GM23338 (cell line): ENCODE measurements around the gene KDM6B. TPM values are rescaled to one million over a fixed set of nuclear protein-coding genes. Genes with fewer than 3 reads are reported as not detected.

Experiments used
- ATAC-seq: fragments of 200-7000 bp; cut with Tn5 transposase; 3 replicates; pipeline ENCODE4 v1.9.1; 2020
- DNase-seq: peaks from one replicate; pipeline ENCODE4 v3.0.0-alpha.2; 2015; ENCODE audit warnings: low spot score
- H2AFZ ChIP-seq: fragments of 200-600 bp; sonication (generic); 2 replicates; pipeline ENCODE4 v1.8.0; 2016; ENCODE audit warnings: antibody characterized with exemption, mild to moderate bottlenecking, moderate library complexity
- H3F3A ChIP-seq: fragments of 200-600 bp; sonication (generic); replicated peaks from 2 replicates; pipeline ENCODE4 v1.8.0; 2017; ENCODE audit warnings: antibody characterized with exemption, mixed run types, low read depth
- H3K27ac ChIP-seq: fragments of 200-600 bp; sonication (generic); 2 replicates; pipeline ENCODE4 v1.6.1; 2016; ENCODE audit warnings: low read depth
- H3K27me3 ChIP-seq: fragments of 200-600 bp; sonication (generic); 2 replicates; pipeline ENCODE4 v1.8.0; 2016; ENCODE audit warnings: mild to moderate bottlenecking, mixed run types, moderate library complexity; ENCODE audit not compliant: insufficient read depth
- H3K36me3 ChIP-seq: fragments of 200-600 bp; sonication (generic); 2 replicates; pipeline ENCODE4 v1.8.0; 2016; ENCODE audit warnings: mild to moderate bottlenecking; ENCODE audit not compliant: insufficient read depth
- H3K4me1 ChIP-seq: fragments of 200-600 bp; sonication (generic); 2 replicates; pipeline ENCODE4 v1.8.0; 2016; ENCODE audit warnings: mild to moderate bottlenecking, moderate library complexity; ENCODE audit not compliant: insufficient read depth
- H3K4me2 ChIP-seq: fragments of 200-600 bp; sonication (generic); 2 replicates; pipeline ENCODE4 v1.7.1; 2017; ENCODE audit warnings: mixed run types
- H3K4me3 ChIP-seq: fragments of 200-600 bp; sonication (generic); 2 replicates; pipeline ENCODE4 v1.6.1; 2016; ENCODE audit warnings: mixed run types
- H3K79me2 ChIP-seq: fragments of 200-600 bp; sonication (generic); replicated peaks from 2 replicates; pipeline ENCODE4 v1.8.0; 2017; ENCODE audit warnings: mild to moderate bottlenecking; ENCODE audit not compliant: insufficient read depth
- H3K9me2 ChIP-seq: fragments of 200-600 bp; sonication (generic); 2 replicates; pipeline ENCODE4 v1.8.0; 2017; ENCODE audit not compliant: insufficient read depth
- H4K20me1 ChIP-seq: fragments of 200-600 bp; sonication (generic); replicated peaks from 2 replicates; pipeline ENCODE4 v1.8.0; 2017; ENCODE audit warnings: mild to moderate bottlenecking; ENCODE audit not compliant: insufficient read depth
- H3K27ac Mint-ChIP-seq: 2 replicates; pipeline ENCODE4 v1.8.0; 2020; ENCODE audit warnings: inconsistent platforms, mild to moderate bottlenecking, moderate library complexity, mixed read lengths
- H3K27me3 Mint-ChIP-seq: 3 replicates; pipeline ENCODE4 v1.8.0; 2022; ENCODE audit warnings: low read depth, mild to moderate bottlenecking, moderate library complexity, mixed read lengths, inconsistent platforms; ENCODE audit not compliant: insufficient read depth, poor library complexity
- H3K36me3 Mint-ChIP-seq: 3 replicates; pipeline ENCODE4 v1.8.0; 2021; ENCODE audit warnings: low read depth, mild to moderate bottlenecking, inconsistent platforms, moderate library complexity, mixed read lengths
- H3K4me1 Mint-ChIP-seq: 3 replicates; pipeline ENCODE4 v1.8.0; 2020; ENCODE audit warnings: mild to moderate bottlenecking, inconsistent platforms, mixed read lengths
- H3K4me3 Mint-ChIP-seq: 3 replicates; pipeline ENCODE4 v1.8.0; 2021; ENCODE audit warnings: moderate library complexity, mild to moderate bottlenecking, inconsistent platforms, mixed read lengths
- H3K9me3 Mint-ChIP-seq: 3 replicates; pipeline ENCODE4 v1.8.0; 2020; ENCODE audit warnings: moderate library complexity, mild to moderate bottlenecking, inconsistent platforms, mixed read lengths
- CREB1 ChIP-seq: fragments of 250-450 bp; sonication (Bioruptor Pico); IDR thresholded peaks from 2 replicates; pipeline ENCODE4 v1.5.0; 2020; ENCODE audit warnings: low read depth, mild to moderate bottlenecking, moderate library complexity
- CTCF ChIP-seq, 2 experiments: fragments of 200-600 bp in 1 of 2; sonication (generic) in 1 of 2; conservative IDR thresholded peaks; 2 replicates each; pipeline versions ENCODE4 v1.5.1 to v1.6.1; 2016 to 2017; ENCODE audit warnings: antibody characterized with exemption in 2 of 2, low read depth in 2 of 2, mild to moderate bottlenecking in 2 of 2, moderate library complexity in 1 of 2
- ETS1 ChIP-seq: IDR thresholded peaks from 2 replicates; pipeline ENCODE4 v1.6.1; 2016; ENCODE audit warnings: antibody characterized with exemption
- EZH2 ChIP-seq: fragments of 200-600 bp; sonication (generic); IDR thresholded peaks from one replicate; pipeline ENCODE4 v1.8.0; 2017; ENCODE audit warnings: antibody characterized with exemption, mild to moderate bottlenecking, low read depth; ENCODE audit not compliant: unreplicated experiment
- EZH2phosphoT487 ChIP-seq: fragments of 200-600 bp; sonication (generic); IDR thresholded peaks from one replicate; pipeline ENCODE4 v1.8.1; 2018; ENCODE audit warnings: antibody characterized with exemption; ENCODE audit not compliant: unreplicated experiment
- JUNB ChIP-seq: IDR thresholded peaks from one replicate; pipeline ENCODE4 v1.6.1; 2016; ENCODE audit warnings: antibody characterized with exemption; ENCODE audit not compliant: unreplicated experiment
- NANOG ChIP-seq: IDR thresholded peaks from 2 replicates; pipeline ENCODE4 v1.6.1; 2016; ENCODE audit warnings: antibody characterized with exemption, borderline replicate concordance
- REST ChIP-seq: IDR thresholded peaks from one replicate; pipeline ENCODE4 v1.6.1; 2018; ENCODE audit warnings: antibody characterized with exemption; ENCODE audit not compliant: unreplicated experiment
- STAT1 ChIP-seq: IDR thresholded peaks from one replicate; pipeline ENCODE4 v1.6.1; 2016; ENCODE audit warnings: antibody characterized with exemption; ENCODE audit not compliant: unreplicated experiment
- ZNF331 ChIP-seq: fragments of 250-450 bp; sonication (Bioruptor Pico); IDR thresholded peaks from 2 replicates; pipeline ENCODE4 v1.5.0; 2020; ENCODE audit warnings: low read depth, mild to moderate bottlenecking, moderate library complexity
- polyA plus RNA-seq: library from polyadenylated mRNA; unstranded; fragments of >200 nt; fragmentation: Nextera tagmentation; extraction: Ambion mirVana; gene quantifications from 2 replicates; pipeline ENCODE4 v1.2.1, GENCODE V29; 2016
- total RNA-seq: library from RNA; depleted of rRNA; stranded (reverse); fragments of >200 nt; shearing (Covaris generic); gene quantifications from 2 replicates; pipeline ENCODE4 v1.2.3, GENCODE V29; 2014

The KDM6B gene
- total and polyA plus RNA-seq, 2 experiments from 2014 or later, result 1.1 to 1.4 TPM

GRCh38 chr17:7832431-7832830 lies 1.6 kb upstream of the KDM6B start:
- Mint-ChIP-seq H3K4me1 (peaks cover 11% of the 10 kb centered on the region), H3K27me3 (peaks cover 46% of the 10 kb centered on the region), H3K9me3 (no peaks in the 10 kb centered on the region; the same call in 2 of the 3 replicates), H3K36me3 (no peaks in the 10 kb centered on the region), H3K4me3 (no peak overlapping the region), H3K27ac (no peak overlapping the region)
- no peaks in the 10 kb centered on the region for H3K9me2 ChIP-seq
- 0 out of 2 replicates have a peak, but pooled peaks cover 9% of the 10 kb centered on the region for H3F3A ChIP-seq
- no peak overlapping the region for H3K4me2 ChIP-seq
- peaks cover 9% of the 10 kb centered on the region for H3K4me1 ChIP-seq
- DNase-seq (no peak), ATAC-seq (no peak)
- H3K36me3 ChIP-seq, result no peaks in the 10 kb centered on the region
- TF ChIP-seq STAT1 (no peak), EZH2 (no peak), CREB1 (CRISPR knock-in tag) (no peak), JUNB (no peak), ETS1 (no peak), REST (no peak), NANOG (no peak), EZH2phosphoT487 (no peak), ZNF331 (no peak), CTCF (conservative IDR thresholded peaks at IDR 0.05; ENCODE audit: low read depth in 2 of 2) (no peak)
- H3K79me2 ChIP-seq, result no peaks in the 10 kb centered on the region
- H2AFZ ChIP-seq, result no peak overlapping the region
- no peaks in the 10 kb centered on the region for H4K20me1 ChIP-seq
- no peak overlapping the region for H3K4me3 ChIP-seq
- H3K27me3 ChIP-seq, result peaks cover 64% of the 10 kb centered on the region
- H3K27ac ChIP-seq, result no peak overlapping the region
